HK-2 (cell line): ENCODE data around the gene KLHL9.

Experiments used
- DNase-seq: peaks from one replicate; pipeline ENCODE4 v3.0.0-alpha.2; 2018; ENCODE audit not compliant: unreplicated experiment

Gene KLHL9

GRCh38 chr9:21317956-21318923, 17.0 kb downstream of the KLHL9 start:
- DNase-seq: no peak

GRCh38 chr9:21316860-21317259, 18.3 kb downstream of the KLHL9 start:
- DNase-seq: no peak

GRCh38 chr9:21316032-21316842, 19.0 kb downstream of the KLHL9 start:
- no peak for DNase-seq

- no peak for DNase-seq
Observed at GRCh38 chr9:21314152-21314551, 21.1 kb downstream of the KLHL9 start.

GRCh38 chr9:21311889-21312288, 23.3 kb downstream of the KLHL9 start:
- DNase-seq: no peak

GRCh38 chr9:21305213-21305612, 30.0 kb downstream of the KLHL9 start, which contains the start of gene IFNA5:
Gene IFNA5, minus strand, starts transcription at chr9:21305313. Its CDS starts 57 bp downstream, at chr9:21305256.
- DNase-seq: no peak

- DNase-seq: no peak
Observed at GRCh38 chr9:21295992-21296391, 39.2 kb downstream of the KLHL9 start.

- DNase-seq: no peak
Observed at GRCh38 chr9:21294904-21295538, 40.2 kb downstream of the KLHL9 start.

GRCh38 chr9:21294364-21294774, 40.8 kb downstream of the KLHL9 start:
- DNase-seq: peak; percentile 35

- DNase-seq: no peak
Observed at GRCh38 chr9:21289848-21290247, 45.4 kb downstream of the KLHL9 start.

GRCh38 chr9:21287280-21287679, 47.9 kb downstream of the KLHL9 start:
- DNase-seq: no peak

GRCh38 chr9:21286659-21287058, 48.5 kb downstream of the KLHL9 start:
- no peak for DNase-seq

GRCh38 chr9:21286099-21286498, 49.1 kb downstream of the KLHL9 start:
- DNase-seq: no peak

GRCh38 chr9:21281275-21281674, 53.9 kb downstream of the KLHL9 start:
- no peak for DNase-seq
